NCI-H2081 (cell line): Measurements from ENCODE around the gene COL12A1.

Experiments
- DNase-seq, 2 experiments: peaks; one replicate each; lab custom pipeline; 2025; lab: John Stamatoyannopoulos, UW

Gene COL12A1

DNA sequence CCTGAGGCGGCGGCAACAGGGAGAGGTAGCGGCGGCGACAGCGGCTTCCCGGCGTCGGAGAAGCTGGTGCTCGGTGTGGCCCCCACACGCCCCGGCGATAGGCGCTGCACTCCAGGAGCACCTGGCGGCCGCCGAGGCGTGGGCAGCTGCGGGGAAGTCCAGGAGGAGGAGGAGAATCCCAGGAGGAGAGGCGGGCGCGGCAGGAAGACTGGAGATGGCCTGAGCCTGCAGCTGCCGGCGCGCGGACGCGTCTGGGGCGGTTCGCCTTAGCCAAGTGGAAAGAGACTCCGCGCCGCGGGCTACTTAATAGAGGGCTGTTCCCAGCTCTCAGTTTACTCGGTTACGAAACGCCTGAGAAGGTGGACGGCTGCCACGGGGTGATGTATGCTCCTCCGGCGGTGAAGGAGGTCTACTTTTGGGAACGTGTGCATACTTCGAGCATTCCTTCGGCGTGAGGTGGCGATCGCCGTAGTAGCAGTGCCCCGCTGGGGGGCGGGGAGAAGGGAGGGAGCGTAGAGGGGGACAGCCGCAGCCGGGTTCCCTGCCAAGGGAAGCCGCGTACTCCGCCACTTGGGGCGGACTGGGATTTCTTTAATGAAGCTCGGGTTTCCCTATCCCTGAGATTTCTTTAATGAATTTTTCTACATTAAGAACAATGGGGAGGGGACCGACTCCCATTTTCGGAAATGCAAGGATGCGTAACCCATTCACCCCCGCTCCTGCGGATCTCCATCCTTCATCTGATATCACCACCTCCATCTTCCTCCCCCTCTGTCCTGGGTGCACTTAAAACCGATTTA is at the start of gene COL12A1:
Gene COL12A1, minus strand, starts transcription at position 278 of the 800 bp plus-strand sequence. CDS start 3,261 bp downstream, outside the sequence.
- peak in 1 of 2 experiments; percentile 33 for DNase-seq

DNA sequence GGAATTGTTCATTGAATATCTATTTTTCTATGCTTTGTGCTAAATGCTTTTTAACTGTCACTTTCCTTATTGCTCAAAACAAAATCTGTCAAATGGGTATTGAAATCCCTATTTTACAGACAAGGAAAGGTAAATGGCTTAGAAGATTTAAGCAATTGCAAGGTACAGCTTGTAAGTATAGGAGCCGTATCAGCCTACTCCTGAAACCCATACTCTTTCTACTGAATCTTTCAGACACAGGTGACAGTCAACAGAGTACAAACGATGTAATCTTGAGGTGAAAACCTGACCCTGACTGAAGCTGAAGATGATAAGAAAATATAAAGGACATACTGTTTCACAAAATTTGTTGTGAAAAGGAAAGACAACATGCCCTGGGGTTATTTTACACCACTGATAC is 44.7 kb upstream of the COL12A1 start:
- DNase-seq: no peak

DNA sequence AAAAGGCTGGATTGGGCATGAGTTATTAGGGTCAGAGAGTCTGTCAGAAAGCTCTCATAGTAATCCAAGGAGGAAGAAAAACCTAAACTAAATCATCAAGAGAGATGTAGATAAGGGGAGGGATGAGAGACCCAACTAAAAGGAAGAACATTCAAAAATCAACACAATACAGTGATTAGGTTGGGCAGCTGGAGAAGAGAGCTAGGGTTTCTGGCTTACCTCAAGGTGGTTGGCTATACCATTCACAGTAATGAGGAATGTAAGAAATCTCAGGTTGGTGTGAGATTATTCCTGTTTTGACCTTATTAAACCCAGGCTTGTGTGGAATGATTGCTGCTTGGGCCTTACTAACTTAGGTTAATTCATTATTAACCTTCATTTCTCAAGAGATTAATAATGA is 44.0 kb upstream of the COL12A1 start:
- no peak for DNase-seq

DNA sequence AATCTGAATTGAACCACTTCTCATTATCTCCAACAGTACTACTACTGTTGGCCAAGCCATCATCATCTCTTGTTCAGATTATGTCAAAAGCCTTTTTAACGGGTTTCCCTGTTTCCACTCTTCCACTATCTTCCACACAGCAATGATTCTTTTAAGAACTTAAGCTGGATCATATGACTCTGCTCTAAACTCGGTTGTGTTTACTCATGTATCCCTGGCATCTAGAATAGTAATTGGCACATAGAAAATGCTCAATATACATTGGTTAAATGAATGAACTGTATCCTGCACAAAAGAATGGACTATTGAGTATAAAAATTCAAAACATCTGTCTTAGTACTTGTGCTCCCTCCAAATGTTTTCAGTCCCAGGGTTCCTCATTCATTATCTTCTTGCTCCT is 40.5 kb upstream of the COL12A1 start:
- DNase-seq: no peak

DNA sequence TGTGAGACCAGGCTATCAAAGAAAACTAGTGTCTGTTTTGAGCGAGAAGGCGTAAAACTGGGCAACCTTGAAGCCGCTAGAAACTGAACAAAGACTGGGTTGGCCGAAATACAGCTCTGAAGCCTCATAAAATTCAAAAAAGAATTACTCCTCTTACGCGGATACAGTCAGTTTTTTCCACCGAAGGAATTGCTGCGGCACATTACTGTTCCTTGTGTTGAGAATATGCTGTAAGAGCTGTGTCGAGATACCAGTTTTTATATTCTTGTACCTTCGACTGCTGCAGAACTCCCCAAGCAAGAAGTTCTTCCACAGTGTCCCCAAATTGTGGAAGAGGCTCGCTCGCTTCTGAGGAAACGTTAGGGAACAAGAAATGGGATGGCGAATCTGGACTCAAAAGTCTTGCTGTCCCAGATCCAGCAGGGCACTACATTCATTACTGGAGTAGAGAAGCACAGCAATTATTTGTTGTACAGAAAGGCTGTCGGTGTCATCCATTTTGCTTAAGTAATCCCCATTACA is 38.3 kb upstream of the COL12A1 start:
- DNase-seq: no peak

DNA sequence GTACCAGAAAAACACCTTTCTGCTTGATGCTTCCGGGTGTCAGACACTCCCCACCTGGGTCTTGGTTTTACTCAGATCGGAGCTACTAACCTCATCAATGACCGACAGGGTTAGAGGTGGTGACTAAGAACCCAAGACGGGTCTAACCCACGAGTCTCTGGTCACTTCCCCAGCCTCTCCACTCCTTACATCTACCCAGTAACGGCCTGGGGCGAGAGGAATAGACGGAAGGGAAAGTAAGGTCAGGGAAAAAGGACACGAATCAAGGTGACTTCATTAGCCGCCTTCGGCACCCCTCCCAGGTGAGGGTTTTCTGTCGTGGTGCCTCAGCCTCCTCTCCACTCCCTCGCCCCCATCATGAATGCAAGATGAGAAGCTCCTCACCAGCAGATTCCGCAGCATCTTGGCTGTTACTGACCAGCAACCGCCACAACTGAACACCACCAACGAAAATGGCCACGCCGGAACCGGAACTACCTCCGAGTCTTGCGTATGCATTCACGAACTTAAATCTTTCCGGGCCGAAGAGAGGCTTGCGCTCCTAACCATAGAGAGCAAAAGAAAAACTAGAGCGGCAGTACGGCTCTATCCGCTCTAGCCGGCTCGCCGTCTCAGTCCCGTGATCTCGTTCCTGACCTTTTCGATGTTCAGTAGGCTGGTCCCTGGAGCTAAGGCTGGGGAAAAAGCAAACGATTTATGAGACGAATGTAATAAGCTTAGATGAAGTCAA is 37.6 kb upstream of the COL12A1 start, which contains the start of gene COX7A2:
Gene COX7A2, minus strand, starts transcription at position 469 of the 730 bp plus-strand sequence. Its CDS starts 67 bp downstream, at position 402.
- DNase-seq: peak; percentile 93 to 98

DNA sequence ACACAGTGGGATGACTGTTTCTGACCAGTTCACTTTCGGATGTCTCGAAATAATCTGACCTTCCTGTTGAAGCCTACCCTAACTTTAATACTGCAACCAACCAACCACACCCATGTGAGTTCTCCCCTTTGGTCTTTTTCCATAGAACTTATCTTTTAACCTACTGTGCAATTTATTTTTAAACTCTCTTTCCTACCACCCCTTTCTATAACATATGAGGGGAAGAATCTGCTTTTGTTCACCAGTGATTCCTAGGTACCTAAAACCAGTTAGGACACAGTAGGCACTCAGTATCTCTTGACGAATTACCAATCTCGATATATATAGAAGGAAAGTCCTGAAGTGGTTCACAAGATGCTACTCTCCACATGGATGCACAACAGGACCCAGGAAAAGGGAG is 30.8 kb upstream of the COL12A1 start:
- DNase-seq: no peak

DNA sequence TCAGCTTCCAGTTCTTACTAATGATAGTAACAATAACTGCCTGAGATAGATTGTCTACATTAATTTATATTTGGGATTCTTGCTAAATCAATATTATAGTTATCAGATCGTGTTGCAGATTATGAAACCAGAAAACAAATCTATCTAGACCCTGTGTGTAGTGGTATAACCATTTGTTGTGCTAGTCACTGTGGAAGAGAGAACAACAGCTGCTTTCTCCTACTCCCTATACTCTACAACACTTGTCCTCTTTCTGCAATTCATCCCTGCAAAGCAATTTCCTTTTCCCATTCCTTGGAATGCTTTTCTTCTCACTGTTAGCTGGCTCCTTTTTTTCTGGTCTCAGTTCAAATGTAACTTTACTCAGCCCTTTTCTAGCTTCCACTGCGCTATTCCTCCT is 29.4 kb upstream of the COL12A1 start:
- no peak for DNase-seq

DNA sequence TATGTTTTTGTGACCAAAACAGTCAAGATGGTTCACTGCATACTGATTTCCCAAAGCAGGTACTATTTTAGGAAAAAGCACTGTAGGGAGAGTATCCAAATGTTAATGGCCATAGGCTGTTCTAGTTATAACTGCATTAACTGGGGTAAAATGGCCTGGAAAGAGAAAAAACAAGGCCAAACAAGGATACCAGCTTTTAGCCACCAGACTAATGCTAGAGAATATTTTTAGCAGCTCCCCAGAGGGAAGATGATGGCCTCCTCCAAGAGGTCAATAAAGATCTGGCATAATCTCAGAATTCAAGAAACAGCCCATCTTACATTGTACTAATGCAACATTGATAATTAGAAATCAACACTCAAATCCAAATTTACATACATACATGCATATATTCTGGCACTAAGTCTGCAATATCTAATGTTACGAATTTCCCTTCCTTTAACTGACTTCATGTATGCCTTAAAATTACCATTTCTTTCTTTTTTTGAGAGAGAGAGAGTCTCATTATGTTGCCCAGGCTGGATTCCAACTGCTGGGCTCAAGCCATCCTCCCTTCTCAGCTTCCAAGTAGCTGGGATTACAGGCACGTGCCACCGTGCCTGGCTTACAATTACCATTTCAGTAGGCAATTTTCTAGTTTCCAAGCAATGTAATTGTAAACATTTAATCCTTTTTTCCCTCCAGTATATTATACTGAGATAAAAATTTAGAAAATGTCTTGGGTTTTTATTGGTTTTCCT is 28.4 kb upstream of the COL12A1 start:
- DNase-seq: no peak

DNA sequence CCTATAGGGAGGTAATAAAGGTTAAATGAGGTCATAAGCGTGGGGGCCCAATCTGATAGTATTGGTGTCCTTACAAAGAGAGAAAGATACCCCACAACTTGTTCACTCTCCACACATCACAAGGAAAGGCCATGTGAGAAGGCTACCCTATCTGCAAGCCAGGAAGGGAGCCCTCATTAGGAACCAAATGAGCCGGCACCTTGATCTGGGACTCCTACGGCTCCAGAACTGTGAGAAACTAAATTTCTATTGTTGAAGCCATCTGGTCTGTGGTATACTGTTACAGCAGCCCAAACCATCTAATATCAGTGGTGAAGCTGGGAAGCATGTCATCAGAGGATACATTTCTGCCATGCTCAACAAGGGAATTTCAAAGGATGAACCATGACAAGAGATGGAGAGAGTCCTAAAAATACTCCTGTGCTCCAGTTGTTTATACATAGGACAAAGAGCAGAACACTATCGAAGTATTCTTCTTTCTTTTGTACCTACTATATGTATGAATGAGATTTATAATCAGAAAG is 27.3 kb upstream of the COL12A1 start:
- no peak for DNase-seq

DNA sequence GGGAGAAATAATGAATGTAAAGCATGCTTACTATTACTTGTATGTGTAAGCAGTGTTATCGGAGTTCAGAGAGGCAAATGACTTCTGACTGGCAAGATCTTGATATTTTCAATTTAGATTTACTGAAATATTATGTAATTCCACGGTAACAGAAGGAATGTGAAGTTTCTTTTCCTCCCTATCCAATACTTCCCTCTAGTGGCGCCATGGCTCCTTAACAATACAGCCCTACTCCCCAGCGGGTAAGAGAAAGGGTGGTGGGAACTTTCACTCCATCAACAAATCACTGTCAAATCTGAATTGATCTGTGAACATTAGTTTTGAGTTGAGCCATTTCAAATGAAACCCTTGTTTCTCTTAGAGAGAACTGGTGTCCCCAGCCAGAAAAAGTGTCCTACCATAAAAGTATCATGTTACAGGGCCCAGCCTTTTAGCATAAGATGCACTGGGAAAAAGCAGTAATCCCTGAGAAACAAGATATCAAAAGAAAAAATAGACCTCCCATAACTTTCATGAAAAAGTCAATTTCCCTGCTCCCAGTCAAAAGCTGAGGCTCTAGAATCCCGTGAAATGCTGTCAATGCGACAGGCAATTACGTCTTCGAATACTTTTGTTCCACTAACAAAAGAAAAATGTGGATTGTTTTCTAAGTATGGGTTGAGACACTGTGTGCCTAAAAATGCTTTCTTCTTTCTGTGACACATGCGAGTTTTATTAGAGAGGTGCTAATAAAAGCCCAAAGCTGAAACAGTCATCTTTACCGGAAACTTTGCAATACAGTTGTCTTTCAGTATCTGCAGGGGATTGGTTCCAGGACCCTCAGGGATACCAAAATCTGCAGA is 24.9 kb upstream of the COL12A1 start:
- peak in 1 of 2 experiments; percentile 4 for DNase-seq

DNA sequence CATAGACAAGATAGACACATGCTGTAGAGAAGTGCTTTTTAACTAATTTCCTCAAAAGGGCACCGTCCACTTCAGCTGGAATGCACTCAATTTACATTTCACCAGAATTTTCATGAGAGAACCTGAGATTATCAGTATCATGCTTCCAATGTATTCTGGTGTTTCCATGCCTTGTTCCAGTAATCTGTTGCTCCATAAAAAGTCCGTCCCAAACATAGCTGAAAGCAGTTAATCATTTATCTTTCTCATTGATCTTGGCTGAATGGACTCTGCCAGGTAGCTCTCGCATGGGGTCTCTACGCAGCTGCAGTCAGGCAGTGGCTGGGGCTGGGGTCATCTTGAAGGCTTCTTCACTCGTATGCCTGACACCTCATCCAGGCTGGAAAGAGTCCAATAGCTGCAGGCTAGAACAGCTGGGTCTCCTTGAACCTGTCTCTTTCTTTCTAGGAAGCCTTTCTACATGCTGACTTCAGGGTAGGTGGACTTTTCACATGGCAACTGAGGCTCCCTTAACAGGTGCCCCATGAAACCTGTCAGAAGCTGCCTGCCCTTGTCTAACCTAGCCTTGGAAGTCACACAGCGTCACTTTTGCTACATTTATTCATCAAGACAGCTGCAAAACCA is 18.6 kb upstream of the COL12A1 start:
- no peak for DNase-seq

DNA sequence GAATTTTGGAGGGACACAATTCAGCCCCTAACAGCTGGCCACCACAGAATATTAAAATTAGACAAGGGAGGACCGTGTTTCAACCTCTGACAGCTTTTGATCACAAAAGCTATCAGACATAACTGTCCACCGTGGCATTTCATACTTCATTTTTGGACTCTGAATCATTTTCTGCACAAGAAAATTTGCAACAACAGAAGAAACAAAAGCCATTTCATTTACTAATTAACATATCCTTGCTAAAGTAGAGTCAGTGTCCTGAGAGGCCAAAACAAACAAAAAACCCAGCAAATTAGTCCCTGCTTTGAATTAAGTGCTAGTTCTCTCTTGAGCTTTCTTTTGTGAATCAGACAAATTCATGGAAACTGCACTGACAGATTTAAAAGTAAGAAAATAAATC is 17.6 kb upstream of the COL12A1 start:
- no peak for DNase-seq

DNA sequence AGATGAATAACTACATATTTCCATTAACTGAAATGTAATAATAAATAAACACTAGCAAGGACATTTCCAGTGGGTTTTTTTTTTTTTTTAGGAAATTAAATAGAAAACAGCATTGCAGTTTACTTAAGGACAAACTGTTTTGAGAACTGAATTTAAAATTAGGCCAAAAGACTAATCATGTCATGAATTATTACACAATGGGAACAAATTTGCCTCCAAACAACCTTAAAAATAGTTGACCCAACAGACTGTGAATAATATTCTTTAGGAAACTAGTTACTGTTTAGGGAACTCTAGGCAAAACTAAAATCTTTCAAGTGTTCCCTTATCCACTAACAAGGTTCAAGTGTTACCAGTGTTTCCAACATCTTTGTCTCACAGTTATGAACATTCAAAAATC is 16.4 kb upstream of the COL12A1 start:
- DNase-seq: no peak

DNA sequence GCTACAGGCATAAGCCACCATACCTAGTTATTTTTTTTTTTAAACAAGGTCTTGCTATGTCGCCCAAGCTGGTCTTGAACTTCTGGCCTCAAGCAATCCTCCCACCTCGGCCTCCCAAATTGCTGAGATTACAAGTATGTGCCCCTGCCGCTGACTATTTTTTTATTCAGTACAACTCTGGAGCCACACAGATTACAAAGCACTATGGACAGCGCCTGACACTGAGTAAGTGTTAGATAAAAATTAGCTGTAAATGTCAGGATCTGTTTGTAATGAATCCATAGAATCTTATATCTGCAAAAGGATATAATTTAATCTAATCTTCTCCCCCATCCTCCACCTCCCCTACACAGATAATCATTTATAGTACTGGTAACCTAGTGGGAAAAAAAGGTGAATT is 15.3 kb upstream of the COL12A1 start:
- no peak for DNase-seq

DNA sequence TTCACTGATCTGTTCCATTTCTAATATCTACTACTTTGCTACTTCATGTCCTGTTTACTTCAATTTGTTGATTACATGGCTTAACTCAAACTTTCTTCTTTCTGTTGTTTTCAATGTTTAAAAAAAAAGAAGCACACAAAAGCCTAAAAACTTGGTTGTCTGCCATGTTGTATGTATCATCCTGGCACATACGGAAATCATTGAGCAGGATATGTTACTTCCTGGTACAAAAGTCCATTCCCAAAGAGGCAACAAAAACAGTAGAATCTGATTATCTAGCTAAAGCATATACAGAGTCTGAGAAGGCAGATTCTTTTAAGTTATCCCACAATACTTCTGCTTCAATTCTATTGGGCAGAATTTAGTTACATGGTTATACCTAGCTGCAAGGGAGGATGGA is 14.5 kb upstream of the COL12A1 start:
- DNase-seq: no peak

DNA sequence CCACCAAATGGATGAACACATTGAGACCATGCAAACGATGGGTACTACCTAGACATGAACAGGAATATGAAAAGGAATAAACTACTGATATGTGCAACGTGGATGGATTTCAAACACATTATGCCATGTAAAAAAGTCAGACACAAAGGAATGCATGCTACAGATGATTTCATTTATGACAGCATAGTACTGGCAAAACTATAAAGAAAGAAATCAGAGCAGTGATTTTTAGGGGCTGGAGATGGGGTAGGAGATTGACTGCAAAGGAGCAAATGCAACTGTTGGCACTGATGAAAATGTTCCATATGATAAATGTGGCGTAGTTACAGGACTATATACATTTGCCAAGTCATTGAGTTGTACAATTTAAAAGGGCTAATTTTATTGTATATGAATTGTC is 13.4 kb upstream of the COL12A1 start:
- DNase-seq: no peak

DNA sequence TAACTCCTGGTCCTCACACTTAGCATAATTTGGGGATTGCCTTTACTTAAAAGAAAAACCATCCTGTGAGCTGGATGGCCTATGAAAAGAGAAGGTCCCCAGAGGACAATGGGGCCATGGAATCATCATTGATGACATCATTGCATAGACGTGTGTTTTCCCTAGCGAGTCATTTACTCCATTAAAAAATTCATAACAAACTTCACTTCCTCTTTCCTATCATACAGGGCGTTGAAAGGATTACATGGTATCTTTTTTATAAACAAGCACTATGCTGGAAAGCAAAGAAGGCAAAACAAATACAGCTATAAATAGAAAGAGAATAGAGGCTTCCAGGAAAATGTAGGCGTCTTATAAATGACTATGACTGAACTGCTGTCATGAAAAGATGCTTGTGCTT is 11.3 kb upstream of the COL12A1 start:
- no peak for DNase-seq

DNA sequence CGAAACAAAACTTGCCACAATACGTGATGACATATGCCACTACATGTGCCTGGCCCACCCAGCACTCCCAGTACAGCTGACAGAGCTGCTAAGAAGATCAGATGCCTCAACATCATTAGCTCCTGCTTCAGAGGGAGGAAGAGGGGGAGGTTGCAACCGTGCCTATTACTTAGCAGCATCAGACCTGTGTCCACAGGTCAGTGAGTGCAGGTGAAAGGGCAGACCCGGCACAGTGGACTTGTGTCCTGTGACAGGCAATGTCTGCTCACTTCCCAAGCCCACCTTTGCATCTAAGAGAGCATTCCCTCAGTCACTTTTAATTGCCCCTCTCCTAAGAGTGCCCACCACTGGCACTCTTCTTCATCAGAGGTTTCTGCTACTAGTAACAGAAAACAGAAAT is 9.4 kb upstream of the COL12A1 start:
- no peak for DNase-seq

DNA sequence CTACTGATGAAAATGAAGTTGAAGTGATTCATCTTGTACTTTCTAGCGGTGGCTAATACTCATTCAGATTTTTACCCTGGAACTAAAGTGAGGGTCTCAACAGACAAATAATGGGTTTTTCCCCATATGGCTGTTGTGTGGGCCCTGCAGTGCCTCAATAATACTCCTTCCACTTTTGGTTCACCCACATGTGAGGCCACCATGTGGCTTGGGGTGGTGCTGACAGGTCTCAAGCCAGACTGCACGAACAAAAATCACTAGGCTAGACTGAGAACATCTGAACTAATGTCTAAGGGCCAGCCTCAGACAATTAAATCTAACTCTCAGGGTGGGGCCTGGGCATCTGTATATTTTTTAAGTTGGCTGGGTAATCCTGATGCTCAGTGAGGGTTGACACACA is 7.9 kb upstream of the COL12A1 start:
- DNase-seq: no peak

DNA sequence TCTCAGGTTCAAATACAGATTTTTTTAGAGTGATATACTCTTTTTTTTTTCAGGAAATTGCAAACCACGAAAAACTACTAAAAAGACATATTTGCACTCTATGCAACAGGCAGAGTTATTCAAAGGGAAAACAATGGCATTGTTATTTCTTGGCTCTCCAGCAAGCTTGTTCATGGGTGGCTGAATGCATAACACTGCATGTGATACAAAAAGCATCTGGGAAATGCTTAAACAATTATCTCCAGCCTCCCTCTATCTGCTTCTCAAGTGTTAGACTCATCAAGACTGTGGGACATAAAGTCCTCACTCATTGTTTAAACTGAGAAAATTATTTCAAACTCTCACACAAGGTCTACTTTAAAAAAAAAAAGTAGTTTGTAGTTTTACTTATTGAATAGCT is 7.3 kb upstream of the COL12A1 start:
- DNase-seq: no peak
